Measurements from ENCODE around the gene EVA1C.

DNA sequence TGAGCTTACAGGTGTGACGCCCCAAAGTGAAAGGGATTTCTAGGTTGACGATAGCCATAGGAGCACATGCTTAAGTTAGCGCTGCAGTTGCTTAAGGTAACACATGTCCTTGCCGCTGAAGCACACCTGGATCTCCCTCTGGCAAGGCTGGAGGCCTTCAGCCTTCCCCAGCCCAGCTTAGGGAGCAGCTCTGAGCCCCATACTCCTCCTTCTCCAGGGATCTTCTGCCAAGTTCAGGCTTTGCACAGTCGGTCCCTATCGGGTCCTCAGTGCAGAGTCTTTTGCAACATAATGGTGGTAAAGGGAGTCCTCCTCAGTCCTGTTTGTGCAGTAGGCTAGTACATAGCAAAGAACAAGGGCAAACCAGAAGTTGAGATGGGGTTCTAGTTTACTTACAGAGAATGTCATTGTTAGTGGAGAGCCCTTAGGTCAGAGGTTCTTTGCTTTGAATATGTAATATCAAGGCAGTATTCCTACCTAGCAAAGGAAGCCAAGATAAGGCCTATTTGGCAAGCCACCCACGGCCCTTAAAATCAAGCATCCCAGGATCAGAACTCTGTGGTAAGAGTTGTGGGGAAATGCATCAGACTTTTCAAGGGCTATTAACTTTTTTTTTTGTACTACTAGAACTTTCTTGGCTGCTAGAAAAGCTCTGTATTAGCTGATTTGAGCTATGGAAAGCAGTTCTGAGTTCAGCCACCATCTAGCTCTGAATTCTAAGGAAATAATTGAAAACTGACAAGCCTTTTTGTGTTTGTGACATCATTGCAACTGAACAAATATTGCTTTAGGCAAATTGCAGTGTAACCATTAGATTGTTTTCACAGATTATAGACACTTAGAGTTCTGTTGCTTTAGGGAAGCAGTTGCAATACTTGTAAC lies 1.4 kb downstream of the EVA1C start:
- TF ChIP-seq EP300 (IDR thresholded peaks at IDR 0.05; ENCODE audit: borderline replicate concordance in 1 of 2, control insufficient read depth in 1 of 2, low read depth in 2 of 2, low read length in 2 of 2) (no peak), BMI1 (IDR thresholded peaks at IDR 0.05; ENCODE audit: borderline replicate concordance) (no peak), CBX5 (IDR thresholded peaks at IDR 0.05; ENCODE audit: low read depth) (no peak), NFXL1 (IDR thresholded peaks at IDR 0.05; ENCODE audit: borderline replicate concordance) (no peak), EZH2 (IDR thresholded peaks at IDR 0.05; ENCODE audit: borderline replicate concordance, control insufficient read depth, low read depth, low read length) (no peak), BCL11A (IDR thresholded peaks at IDR 0.05; ENCODE audit: low read depth, low read length) (no peak), KAT2A (conservative IDR thresholded peaks at IDR 0.05; ENCODE audit: control insufficient read depth, low read depth, low read length) (no peak), RB1 (IDR thresholded peaks at IDR 0.05; ENCODE audit: borderline replicate concordance) (no peak), SIN3A (IDR thresholded peaks at IDR 0.05; ENCODE audit: low read depth, low read length) (no peak), ZNF274 (IDR thresholded peaks at IDR 0.05; ENCODE audit: insufficient read depth, insufficient read length) (no peak)
- TF ChIP-seq, protein P1, sequence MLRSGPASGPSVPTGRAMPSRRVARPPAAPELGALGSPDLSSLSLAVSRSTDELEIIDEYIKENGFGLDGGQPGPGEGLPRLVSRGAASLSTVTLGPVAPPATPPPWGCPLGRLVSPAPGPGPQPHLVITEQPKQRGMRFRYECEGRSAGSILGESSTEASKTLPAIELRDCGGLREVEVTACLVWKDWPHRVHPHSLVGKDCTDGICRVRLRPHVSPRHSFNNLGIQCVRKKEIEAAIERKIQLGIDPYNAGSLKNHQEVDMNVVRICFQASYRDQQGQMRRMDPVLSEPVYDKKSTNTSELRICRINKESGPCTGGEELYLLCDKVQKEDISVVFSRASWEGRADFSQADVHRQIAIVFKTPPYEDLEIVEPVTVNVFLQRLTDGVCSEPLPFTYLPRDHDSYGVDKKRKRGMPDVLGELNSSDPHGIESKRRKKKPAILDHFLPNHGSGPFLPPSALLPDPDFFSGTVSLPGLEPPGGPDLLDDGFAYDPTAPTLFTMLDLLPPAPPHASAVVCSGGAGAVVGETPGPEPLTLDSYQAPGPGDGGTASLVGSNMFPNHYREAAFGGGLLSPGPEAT (IDR thresholded peaks at IDR 0.05; ENCODE audit: low read depth), result no peak
